Fibroblast of lung (primary cell): ENCODE results near the gene OR6T1.

Experiments used
- CTCF ChIP-seq, 2 donors: IDR thresholded peaks in 1 of 2; conservative IDR thresholded peaks in 1 of 2; 1 replicate in 1 of 2; 2 replicates in 1 of 2; pipeline ENCODE4 v1.5.1; 2011 to 2012; ENCODE audit warnings: low read length in 2 of 2, control low read depth in 1 of 2, inconsistent platforms in 1 of 2, low read depth in 1 of 2, mild to moderate bottlenecking in 1 of 2
- EZH2 ChIP-seq: IDR thresholded peaks from 2 replicates; pipeline ENCODE4 v1.5.1; 2012; ENCODE audit warnings: low read length, control low read depth, mild to moderate bottlenecking; ENCODE audit errors: missing control alignments

- TF ChIP-seq CTCF (conservative IDR thresholded peaks at IDR 0.05 in 1 of 2, IDR thresholded peaks at IDR 0.05 in 1 of 2; ENCODE audit: low read depth in 1 of 2, low read length in 2 of 2) (no peak), EZH2 (no peak)
Observed at GRCh38 chr11:123899792-123900191, 43.8 kb downstream of the OR6T1 start.
